ENCODE data around the gene TMEM266. TPM values are rescaled to one million over a fixed set of nuclear protein-coding genes. Genes with fewer than 3 reads are reported as not detected.

TMEM266 gene
- total RNA-seq, 2 experiments from 2014 or later: 0.14 TPM; not detected in 1

GRCh38 chr15:76195506-76196268 lies 135.9 kb downstream of the TMEM266 start:
- POLR2A ChIA-PET: interaction anchor here (0.5 kb wide), 1 partner anchor 50 kb away, joined by 4 read pairs; no protein-coding TSS in a partner anchor
- H3K27ac Mint-ChIP-seq: no peak overlapping the region
- no peaks in the 10 kb centered on the region for H3K9me3 Mint-ChIP-seq
- peaks cover 6% of the 10 kb centered on the region for H3K27me3 Mint-ChIP-seq
- no peaks in the 10 kb centered on the region for H3K36me3 Mint-ChIP-seq
- no peak overlapping the region for H3K4me3 Mint-ChIP-seq
- no peak for DNase-seq
- H3K4me1 Mint-ChIP-seq (ENCODE audit: low read depth): peaks cover 8% of the 10 kb centered on the region
- intact Hi-C loops (cut with micrococcal nuclease): no loop called here
- CTCF ChIA-PET: no interaction called here

GRCh38 chr15:76196269-76197231 lies 136.8 kb downstream of the TMEM266 start:
- intact Hi-C loops (cut with micrococcal nuclease): no loop called here
- Mint-ChIP-seq H3K4me3 (no peak overlapping the region), H3K4me1 (ENCODE audit: low read depth) (no peaks in the 10 kb centered on the region), H3K27ac (no peak overlapping the region), H3K27me3 (no peaks in the 10 kb centered on the region), H3K36me3 (no peaks in the 10 kb centered on the region), H3K9me3 (no peaks in the 10 kb centered on the region)
- ChIA-PET CTCF (interaction anchor here (0.9 to 1.1 kb wide), 2 partner anchors 57 to 90 kb away, joined by 3 read pairs; no protein-coding TSS in a partner anchor), POLR2A (no interaction called here)
- no peak for DNase-seq

GRCh38 chr15:76197703-76198455 lies 138.1 kb downstream of the TMEM266 start:
- ChIA-PET POLR2A (no interaction called here), CTCF (interaction anchor here (0.7 to 0.9 kb wide), 2 partner anchors 31 to 58 kb away, joined by 3 read pairs; no protein-coding TSS in a partner anchor)
- H3K4me3 Mint-ChIP-seq: no peak overlapping the region
- no peaks in the 10 kb centered on the region for H3K36me3 Mint-ChIP-seq
- no peaks in the 10 kb centered on the region for H3K4me1 Mint-ChIP-seq (ENCODE audit: low read depth)
- intact Hi-C loops (cut with micrococcal nuclease): no loop called here
- H3K27me3 Mint-ChIP-seq: no peaks in the 10 kb centered on the region
- peak; percentile 22 for DNase-seq
- no peak overlapping the region for H3K27ac Mint-ChIP-seq
- no peaks in the 10 kb centered on the region for H3K9me3 Mint-ChIP-seq

- intact Hi-C loops (cut with micrococcal nuclease): no loop called here
Observed at GRCh38 chr15:76198456-76199105, 138.8 kb downstream of the TMEM266 start.

GRCh38 chr15:76199106-76200082 lies 139.6 kb downstream of the TMEM266 start:
- intact Hi-C loops (cut with micrococcal nuclease): no loop called here
- POLR2A ChIA-PET: no interaction called here
- Mint-ChIP-seq H3K27me3 (no peaks in the 10 kb centered on the region), H3K4me3 (no peak overlapping the region), H3K9me3 (no peaks in the 10 kb centered on the region), H3K36me3 (no peaks in the 10 kb centered on the region), H3K4me1 (ENCODE audit: low read depth) (no peaks in the 10 kb centered on the region), H3K27ac (no peak overlapping the region)
- CTCF ChIA-PET: no interaction called here
- no peak for DNase-seq

More at GRCh38 chr15:76198456-76199105, 138.8 kb downstream of the TMEM266 start:
- Mint-ChIP-seq H3K9me3 (no peaks in the 10 kb centered on the region), H3K27me3 (no peaks in the 10 kb centered on the region), H3K4me3 (no peak overlapping the region), H3K27ac (no peak overlapping the region), H3K36me3 (no peaks in the 10 kb centered on the region), H3K4me1 (ENCODE audit: low read depth) (no peaks in the 10 kb centered on the region)
- no peak for DNase-seq
- ChIA-PET CTCF (no interaction called here), POLR2A (no interaction called here)

- Mint-ChIP-seq H3K4me3 (no peak overlapping the region), H3K36me3 (no peaks in the 10 kb centered on the region), H3K27me3 (no peaks in the 10 kb centered on the region), H3K4me1 (ENCODE audit: low read depth) (no peaks in the 10 kb centered on the region), H3K27ac (no peak overlapping the region), H3K9me3 (no peaks in the 10 kb centered on the region)
- CTCF ChIA-PET: no interaction called here
- POLR2A ChIA-PET: no interaction called here
- intact Hi-C loops (cut with micrococcal nuclease): no loop called here
- DNase-seq: no peak
Observed at GRCh38 chr15:76200083-76200465, 140.3 kb downstream of the TMEM266 start.

- Mint-ChIP-seq H3K9me3 (no peaks in the 10 kb centered on the region), H3K36me3 (no peaks in the 10 kb centered on the region), H3K4me1 (ENCODE audit: low read depth) (no peaks in the 10 kb centered on the region), H3K27me3 (no peaks in the 10 kb centered on the region), H3K27ac (no peak overlapping the region), H3K4me3 (no peak overlapping the region)
- intact Hi-C loops (cut with micrococcal nuclease): no loop called here
- POLR2A ChIA-PET: no interaction called here
- DNase-seq: no peak
- CTCF ChIA-PET: no interaction called here
Observed at GRCh38 chr15:76200641-76201105, 140.9 kb downstream of the TMEM266 start.

GRCh38 chr15:76201536-76202255 lies 141.9 kb downstream of the TMEM266 start:
- H3K9me3 Mint-ChIP-seq: no peaks in the 10 kb centered on the region
- no peak for DNase-seq
- CTCF ChIA-PET: no interaction called here
- intact Hi-C loops (cut with micrococcal nuclease): no loop called here
- H3K36me3 Mint-ChIP-seq: no peaks in the 10 kb centered on the region
- H3K4me1 Mint-ChIP-seq (ENCODE audit: low read depth): no peaks in the 10 kb centered on the region
- H3K27me3 Mint-ChIP-seq: no peaks in the 10 kb centered on the region
- no peak overlapping the region for H3K4me3 Mint-ChIP-seq
- POLR2A ChIA-PET: no interaction called here
- no peak overlapping the region for H3K27ac Mint-ChIP-seq

- no peak overlapping the region for H3K27ac Mint-ChIP-seq
- H3K4me3 Mint-ChIP-seq: no peak overlapping the region
- peaks cover 5% of the 10 kb centered on the region for H3K36me3 Mint-ChIP-seq
- CTCF ChIA-PET: no interaction called here
- POLR2A ChIA-PET: no interaction called here
- intact Hi-C loops (cut with micrococcal nuclease): no loop called here
- H3K9me3 Mint-ChIP-seq: no peaks in the 10 kb centered on the region
- DNase-seq: no peak
- no peaks in the 10 kb centered on the region for H3K4me1 Mint-ChIP-seq (ENCODE audit: low read depth)
- H3K27me3 Mint-ChIP-seq: no peaks in the 10 kb centered on the region
Observed at GRCh38 chr15:76203346-76204108, 143.7 kb downstream of the TMEM266 start.

Measured in activated CD4-positive, alpha-beta memory T cell treated with anti-CD3 and anti-CD28 coated beads for 36 hours (primary cell).